GM19239 (cell line): ENCODE results near the gene ADORA1.

Experiments
- DNase-seq: peaks from one replicate; pipeline ENCODE4 v3.0.0; 2011; ENCODE audit warnings: low spot score; ENCODE audit not compliant: insufficient read length
- FAIRE-seq: peaks from 2 replicates; lab custom pipeline; 2011; peaks lifted over from hg19 to GRCh38; lab: Jason Lieb, UNC

ADORA1 gene

DNA sequence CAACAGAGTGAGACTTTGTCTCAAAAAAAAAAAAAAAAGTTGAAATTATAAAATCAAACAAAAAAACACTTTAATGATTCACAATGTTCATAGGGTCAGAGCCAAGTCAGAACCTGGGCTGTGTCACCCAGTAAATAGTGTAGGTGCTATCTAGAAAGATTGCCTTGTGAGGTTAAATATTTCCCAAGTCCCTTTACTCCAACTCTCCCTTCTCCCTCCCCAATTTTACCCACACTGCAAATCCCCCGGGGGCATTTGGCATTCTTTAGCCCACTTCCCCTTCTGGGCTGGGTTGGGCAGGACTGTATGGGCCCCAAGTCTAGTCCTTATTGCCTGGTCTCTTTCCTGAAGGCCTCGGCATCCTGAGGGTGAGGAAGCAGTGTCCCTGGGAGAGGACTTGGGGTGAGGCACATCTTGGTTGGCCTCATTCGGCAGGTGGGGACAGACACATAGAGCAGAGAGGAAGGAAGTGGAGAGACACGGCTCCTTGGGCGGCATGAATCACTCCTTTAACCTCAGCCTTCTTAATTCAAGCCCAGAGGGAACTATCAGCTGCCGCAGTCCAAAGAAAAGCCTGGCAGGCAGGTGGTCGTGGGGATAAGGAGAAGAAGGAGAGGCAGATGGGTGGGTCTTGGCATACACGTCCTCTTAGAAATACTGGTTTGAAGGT lies 8.2 kb downstream of the ADORA1 start:
- DNase-seq (no peak), FAIRE-seq (no peak)

DNA sequence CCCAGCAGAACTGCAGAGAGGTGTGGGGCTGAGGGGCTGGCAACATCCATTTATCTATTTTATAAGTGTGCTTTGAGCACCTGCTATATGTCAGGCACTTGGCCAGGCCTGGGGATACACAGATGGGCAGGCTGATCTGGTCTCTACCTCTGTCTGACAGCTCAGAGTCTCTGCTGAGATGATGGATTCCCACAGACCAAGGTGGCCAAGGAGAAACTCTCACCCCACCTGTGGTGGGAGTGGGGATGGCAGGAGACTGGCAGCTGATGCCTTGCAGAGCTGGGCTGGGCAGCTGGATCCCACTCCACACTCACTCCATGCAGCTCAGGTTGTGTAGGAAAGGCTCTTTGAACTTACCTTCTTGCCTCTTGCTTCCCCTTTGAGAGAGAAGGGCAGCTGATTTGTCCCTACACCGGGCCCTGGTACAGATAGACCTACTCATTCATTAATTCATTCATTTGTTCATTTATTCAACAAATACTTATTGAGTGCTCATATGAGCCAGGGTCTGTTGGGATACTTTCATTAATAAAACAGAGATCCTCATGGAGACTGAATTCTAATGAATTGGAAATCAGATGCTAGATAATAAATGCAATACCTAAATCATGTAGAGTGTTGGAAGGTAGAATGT lies 9.0 kb downstream of the ADORA1 start:
- FAIRE-seq, result no peak
- no peak for DNase-seq

DNA sequence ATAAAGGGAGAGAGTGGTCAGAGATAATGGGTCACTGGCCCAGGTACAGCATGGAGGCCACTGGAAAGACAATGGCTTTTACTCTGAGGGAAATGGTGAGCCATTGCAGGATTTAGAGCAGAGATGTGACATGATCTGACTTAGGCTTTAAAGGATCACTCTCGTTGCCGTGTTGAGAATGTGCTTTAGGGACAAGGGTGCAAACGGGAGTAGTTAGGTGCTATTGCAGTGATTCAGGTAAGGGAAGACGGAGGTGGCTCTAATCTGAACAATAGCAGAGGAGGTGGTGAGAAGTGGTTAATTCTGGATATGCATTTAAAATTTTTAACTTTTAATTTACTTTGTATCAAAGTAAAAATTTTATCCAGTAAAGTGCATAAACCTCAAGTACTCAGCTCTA lies 9.8 kb downstream of the ADORA1 start:
- DNase-seq (no peak), FAIRE-seq (no peak)

DNA sequence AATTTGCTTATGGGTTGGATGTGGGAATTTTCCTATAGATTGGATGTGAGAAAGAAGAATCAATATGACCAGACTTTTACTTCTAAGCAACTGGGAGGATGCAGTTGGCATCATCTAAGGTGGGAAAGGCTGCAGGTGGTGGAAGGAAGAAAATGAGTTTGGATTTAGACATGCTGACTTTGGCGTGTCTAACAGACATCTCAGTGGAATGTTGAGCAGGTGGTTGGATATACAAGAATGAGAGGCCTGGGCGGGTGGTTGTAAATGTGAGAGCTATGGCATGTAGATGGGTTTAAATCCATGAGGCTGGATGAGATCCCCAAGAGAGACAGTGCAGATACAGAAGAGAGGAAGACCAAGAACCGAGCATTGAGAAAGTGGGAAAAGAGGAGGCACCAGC lies 10.5 kb downstream of the ADORA1 start:
- no peak for FAIRE-seq

DNA sequence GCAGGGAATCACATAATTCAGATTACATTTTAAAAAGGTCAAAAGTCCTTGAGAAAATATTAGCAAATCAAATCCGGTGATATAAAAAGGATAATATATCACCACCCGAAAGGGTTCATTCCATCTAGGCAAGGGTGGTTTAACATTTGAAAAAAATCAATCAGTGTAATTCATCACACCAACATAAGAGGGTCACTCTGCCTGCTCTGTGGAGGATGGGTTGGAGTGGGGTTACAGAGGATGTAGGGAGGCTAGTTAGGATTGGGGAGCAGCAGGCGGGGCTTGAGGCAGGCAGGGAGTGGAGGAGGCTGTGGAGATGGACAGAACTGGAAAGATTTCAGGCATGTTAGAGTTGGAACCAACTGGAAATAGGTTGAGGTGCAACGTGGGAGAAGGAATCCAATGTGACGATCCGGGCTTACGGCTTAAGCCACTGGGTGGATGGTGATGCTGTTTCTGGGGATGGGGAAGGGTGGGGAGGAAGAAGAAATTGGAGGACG lies 12.5 kb downstream of the ADORA1 start:
- no peak for FAIRE-seq
- no peak for DNase-seq

More for the DNA sequence above, 10.5 kb downstream of the ADORA1 start:
- DNase-seq, result no peak

DNA sequence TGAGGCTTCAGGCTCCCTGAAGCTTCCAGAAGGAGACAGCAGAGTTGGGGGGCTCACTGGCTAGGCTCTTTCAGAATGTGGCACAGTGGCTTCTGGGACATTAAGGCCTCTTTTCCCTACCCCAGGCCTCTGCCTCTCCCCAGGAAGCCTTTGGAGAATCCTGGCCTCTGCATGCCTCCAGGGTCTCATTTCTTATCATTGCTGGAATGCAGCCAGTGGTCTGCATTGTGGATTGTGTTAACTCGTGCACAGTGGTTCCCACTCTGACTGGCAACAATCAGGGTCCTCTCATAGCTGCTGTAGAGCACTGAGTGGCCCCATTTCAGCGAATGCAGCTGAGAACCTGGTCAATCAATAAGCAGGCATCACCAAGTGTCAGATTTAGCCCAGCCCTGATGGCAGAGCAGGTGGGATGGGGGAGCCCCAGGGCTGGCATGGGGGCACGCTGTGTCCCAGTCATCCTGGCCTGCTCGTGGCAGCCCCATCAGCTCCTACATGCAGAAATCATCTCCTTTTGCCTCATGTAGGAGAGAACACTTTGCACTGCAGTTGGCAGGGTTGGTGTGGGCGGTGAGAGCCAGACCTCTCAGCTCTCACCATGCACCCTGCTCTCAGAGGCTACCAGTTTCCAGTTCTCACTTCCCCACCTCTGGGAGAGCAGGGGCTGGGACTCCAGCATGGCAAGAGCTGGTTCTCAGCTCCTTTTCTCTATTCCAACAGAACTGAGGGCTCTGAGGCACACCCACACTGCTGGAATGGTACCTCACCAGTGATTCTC lies 13.4 kb downstream of the ADORA1 start:
- DNase-seq (no peak), FAIRE-seq (no peak)

DNA sequence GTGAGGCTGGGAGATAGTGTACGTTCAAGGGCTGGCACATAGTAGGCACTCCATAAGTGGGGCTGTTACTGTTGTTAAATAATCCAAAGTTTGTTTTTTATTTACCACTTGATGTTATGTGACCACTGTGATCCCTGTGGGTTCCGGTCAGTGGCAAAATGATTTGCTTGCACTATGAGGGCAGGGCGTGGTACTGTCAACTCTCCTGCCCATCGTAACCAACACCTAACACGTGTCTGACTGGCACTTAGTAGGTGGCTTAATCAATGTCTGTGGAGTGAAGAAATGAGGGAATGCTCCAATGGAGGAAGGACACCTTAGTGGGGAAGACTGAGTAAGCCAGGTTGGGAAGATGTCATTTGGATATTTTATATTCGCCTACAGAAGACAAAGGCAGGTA lies 14.6 kb downstream of the ADORA1 start:
- FAIRE-seq (no peak), DNase-seq (no peak)

DNA sequence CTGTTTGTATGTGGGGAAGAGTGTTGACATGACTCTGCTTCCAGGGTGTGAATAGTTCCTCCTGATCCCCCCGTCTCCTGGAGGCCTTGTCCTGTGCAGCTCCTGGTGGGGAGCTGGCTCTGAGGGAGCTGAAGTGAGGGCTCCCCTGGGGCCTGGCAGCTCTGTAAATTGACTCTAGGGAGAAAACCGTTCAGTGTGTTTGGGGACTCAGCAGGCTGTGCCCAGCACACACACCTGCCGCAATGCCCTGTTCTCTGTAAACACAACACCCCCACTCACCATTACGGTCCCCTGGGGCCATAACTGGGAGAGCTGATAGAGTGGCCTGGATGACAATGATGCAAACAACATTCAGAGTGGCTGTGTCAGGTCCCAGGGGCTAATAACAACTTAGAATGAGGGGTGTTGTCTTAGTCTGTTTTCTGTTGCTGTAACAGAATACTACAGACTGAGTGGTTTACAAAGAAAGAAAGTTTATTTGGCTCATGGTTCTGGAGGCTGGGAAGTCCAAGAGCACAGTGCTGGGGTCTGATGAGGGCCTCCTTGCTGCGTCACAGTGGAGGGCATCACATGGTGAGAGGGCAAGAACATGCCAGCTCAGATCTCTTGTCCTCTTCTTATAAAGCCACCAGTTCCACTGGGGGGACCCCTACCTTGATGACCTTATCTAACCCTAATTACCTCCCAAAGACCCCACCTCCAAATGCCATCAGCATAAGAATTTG lies 15.3 kb downstream of the ADORA1 start:
- FAIRE-seq (no peak), DNase-seq (no peak)

DNA sequence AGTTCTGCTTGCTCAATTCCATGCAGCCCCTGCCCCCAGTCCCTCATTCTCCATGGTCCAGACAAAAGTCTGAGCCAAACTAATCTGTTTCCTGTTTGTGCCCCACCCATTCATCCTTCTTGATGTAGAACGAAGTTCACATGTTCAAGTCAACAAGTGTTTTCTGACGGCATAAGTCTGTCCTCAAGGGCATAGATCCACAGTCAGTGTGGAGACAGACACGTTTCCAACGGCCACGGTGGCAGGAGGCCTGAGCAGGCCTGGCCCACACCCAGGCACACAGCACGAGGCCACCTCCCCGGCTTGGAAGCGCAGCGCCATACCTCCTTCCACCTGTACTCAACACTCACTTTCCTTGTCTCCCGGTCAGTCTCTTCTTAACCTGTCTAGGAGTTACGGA lies 16.1 kb downstream of the ADORA1 start:
- no peak for DNase-seq
- FAIRE-seq, result no peak

DNA sequence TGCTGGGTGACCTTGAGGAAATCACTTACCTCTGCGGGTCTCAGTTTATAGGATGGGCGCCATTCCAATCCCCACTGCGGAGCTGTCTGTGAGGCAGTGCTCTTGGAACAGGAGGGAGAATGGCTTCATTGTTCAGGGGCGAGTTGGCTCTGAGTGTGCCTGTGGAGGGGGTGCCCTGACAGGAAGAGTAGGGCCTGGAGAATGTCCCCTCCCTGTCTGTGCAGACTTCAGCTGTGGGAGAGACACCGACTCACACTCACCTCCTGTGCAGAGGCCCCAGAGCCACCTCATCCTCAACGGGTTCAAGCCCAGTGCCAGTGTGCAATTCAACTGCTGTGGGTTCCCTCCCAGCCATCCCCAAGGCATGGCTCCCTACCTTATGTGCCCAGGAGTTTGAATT lies 17.1 kb downstream of the ADORA1 start:
- FAIRE-seq, result no peak
- DNase-seq, result no peak

DNA sequence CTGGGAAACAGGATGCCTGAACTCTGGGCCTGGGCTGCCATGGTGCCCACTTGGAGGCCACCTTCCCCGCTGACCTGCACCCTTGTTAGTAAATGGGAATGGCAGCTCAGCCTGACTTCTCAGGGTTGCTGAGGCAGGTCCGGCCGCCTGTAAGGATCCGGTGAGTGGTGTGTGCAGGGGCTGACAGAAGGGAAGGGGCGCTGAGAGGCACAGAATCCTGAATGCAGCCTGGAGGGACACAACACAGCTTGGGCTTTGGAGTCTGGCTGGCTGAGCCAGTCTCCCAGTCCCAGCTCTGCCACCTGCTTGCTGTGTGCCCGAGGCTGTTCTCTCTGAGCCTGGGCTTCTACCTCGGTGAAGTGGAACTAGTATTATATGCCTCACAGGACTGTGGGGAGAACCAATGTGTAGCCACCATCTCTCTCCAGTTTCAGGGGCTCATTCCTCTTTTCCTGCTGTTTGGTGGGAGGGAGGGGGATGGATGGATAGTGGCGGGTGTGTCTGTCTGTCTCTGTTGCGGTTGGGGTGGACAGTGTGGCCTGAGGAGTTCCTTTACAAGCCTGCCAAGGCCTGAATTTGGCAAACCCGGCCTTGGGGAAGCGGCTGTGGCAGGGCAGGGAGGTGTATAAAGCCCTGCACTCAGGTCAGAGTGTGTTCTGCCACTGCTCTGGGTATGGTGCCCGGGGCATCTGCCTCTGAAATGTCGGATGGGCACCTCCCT lies 18.0 kb downstream of the ADORA1 start:
- FAIRE-seq (no peak), DNase-seq (no peak)

DNA sequence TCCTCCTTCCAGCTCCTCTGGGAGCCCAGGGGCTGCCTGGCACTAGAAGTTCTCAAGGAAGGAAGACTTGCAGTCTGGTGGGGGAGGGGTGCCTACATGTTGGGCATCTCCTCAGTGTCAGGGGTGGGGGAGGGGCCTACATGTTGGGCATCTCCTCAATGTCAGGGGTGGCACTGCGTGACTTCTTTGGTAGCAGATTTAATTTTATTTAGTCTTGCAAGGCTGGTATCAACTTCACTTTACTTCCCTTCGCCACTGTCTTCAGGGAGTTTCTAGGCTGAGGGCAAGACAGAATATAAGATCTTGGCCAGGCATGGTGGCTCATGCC lies 18.5 kb downstream of the ADORA1 start:
- DNase-seq (no peak), FAIRE-seq (no peak)

DNA sequence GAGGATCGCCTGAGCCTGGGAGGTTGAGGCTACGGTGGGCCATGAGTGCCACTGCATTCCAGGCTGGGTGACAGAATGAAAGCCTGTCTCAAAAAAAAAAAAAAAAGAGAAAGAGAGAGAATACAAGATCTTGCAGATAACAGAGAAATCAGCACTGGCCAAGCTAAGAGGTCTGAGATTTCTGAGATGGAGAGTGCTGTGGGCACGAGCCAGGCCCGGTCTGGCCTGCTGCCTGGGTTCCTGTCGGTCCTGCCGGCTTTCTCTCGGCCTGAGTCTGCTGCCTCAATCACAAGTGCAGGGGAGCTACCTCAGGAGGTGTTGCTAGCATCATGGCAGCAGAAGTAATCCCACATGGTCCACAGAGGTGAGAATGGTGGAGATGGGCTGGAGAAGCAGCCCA lies 19.0 kb downstream of the ADORA1 start:
- DNase-seq (no peak), FAIRE-seq (no peak)

DNA sequence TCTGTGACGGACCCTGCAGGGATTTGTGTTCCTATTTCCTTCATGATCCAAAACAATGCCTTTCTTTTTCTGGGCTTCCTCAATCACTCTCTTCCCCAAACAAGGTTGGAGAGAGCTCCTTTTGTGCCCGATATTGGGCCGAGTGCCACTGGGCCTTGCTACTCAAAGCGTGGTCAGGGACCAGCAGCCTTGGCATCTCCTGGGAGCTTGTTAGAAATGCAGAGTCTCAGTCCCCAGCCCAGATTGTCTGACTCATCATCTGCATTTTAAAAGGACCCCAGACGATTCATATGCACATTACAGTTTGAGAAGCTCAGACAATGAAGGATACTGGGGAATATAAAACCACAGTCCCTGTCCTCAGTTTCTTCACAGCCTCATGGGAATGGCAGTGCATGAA lies 19.9 kb downstream of the ADORA1 start:
- no peak for FAIRE-seq
- no peak for DNase-seq

DNA sequence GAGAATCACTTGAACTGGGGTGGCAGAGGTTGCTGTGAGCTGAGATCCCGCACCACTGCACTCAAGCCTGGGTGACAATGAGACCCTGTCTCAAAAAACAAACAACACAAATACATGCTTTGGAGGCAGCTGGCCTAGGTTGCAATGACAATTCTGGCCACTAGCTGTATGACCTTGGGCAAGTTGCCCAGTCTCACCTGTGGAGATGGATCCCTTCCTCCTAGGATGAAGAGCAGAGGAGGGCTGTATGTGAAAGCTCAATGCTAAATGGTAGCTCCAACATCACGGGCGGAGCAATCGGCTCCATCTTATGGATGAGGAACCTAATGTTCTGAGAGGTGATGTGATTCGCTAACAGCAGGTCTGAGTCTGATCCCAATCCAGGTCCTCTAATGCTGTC lies 20.6 kb downstream of the ADORA1 start:
- FAIRE-seq (no peak), DNase-seq (no peak)

DNA sequence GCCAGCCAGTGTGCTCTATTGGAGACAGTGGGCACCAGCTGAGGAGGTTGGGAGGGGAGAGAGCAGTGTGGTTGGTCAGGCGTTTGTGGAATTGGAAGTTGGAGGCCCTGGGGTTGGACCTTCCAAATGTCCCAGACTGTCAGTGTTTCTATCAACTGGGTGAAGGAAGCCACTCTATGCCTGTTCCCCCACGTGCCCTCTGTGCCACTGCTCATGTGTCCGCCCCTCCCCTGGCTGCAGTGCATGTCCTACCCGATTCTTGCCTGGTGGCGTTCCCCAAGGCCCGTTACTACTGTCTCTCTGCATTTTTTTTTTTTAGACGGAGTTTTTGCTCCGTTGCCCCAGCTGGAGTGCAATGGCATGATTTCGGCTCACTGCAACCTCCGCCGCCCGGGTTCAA lies 21.1 kb downstream of the ADORA1 start:
- no peak for FAIRE-seq

DNA sequence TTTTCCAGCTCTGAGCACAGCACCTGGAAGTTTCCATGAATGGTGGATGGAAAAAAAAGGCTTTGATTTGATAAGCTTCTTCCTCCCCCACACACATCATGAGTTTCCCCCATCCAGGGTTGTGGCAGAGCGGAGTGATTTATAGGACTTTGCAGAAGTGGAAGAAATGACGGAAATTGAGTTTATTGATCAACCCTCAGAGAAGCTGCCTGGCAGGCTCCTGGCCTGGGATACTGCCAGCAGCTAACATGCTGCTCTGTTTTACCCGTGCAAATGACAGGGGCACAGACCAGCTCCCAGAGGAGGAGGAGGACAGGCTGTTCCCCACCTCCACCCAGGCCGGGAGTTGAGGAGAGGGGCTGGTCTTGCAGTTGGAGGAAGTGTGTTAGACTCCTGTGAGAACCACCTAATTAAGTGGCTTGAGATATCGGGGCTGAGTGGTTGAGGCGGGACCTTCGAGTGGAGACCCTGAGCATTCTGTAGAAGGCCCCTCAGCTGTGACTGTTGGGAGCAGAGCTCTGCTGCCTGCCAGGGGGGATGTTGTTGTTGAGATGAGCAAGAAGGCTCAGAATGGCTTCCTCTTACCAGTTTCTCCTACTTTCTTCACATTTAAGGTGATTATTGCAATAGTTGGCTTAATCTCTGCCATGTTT lies 21.8 kb downstream of the ADORA1 start:
- FAIRE-seq (no peak), DNase-seq (no peak)

More for the DNA sequence above, 21.1 kb downstream of the ADORA1 start:
- DNase-seq, result no peak

DNA sequence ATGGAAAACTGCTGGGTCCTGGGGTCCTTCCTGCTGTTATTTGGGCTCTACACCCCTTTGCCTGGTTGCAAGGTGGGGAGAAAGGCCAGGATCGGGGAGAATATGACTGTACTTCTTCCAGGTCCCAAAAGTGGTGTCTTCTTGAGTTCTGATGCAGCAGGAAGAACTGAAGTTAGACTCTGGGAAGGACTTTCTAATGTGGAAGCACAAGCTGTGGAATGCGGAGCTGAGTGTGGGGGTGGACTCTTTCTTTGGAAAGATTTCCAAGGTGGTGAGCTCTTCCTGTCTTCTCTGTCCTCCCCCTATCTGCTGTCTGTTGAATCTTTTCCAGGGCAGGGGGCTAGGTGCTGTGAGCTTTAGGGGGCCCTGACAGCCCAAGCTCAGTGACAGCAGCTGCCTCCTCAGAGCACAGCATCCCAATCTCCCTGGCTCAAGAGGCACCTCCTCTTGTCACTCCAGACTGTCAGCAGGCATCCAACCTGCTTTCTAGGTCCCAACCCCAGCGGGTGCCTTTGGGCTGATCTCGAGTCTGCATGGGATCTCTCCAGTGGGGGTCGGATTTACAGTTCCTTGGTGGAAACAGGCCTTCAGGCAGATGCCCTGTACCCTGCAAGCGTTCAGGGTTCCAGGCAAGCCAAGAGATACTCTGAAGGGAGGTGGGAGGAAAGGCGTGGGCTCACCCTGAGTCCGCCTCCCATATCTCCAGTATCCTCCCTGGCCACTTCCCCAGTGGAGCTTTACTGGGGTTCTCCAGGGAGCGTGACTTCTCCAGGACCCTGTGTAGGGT lies 23.2 kb downstream of the ADORA1 start:
- FAIRE-seq (no peak), DNase-seq (no peak)
